Activated B cell treated with CpG ODN at 0.5 μM for 24 hours (primary cell): ENCODE data around the gene RASSF10. TPM values are rescaled to one million over a fixed set of nuclear protein-coding genes. Genes with fewer than 3 reads are reported as not detected.

Source experiments
- ATAC-seq: fragments of 200-7000 bp; cut with Tn5 transposase; one replicate; pipeline ENCODE4 v1.10.0; 2021; ENCODE audit warnings: low read depth, mild to moderate bottlenecking, moderate library complexity
- CTCF ChIA-PET: fragments of 350-600 bp; sonication (Branson Sonifier 250); formaldehyde crosslinking; loops from one replicate; lab custom pipeline; 2021; ENCODE audit warnings: antibody characterized with exemption; lab: Charles Lee
- POLR2A ChIA-PET: fragments of 350-600 bp; sonication (Branson Sonifier 250); formaldehyde crosslinking; loops from one replicate; lab custom pipeline; 2021; ENCODE audit warnings: antibody characterized with exemption; lab: Charles Lee
- DNase-seq: peaks from one replicate; pipeline ENCODE4 v3.0.0; 2022
- H3K27ac Mint-ChIP-seq: one replicate; pipeline ENCODE4 v1.8.0; 2020; ENCODE audit warnings: mixed read lengths
- H3K27me3 Mint-ChIP-seq: one replicate; pipeline ENCODE4 v1.8.0; 2021; ENCODE audit warnings: mixed read lengths
- H3K36me3 Mint-ChIP-seq: one replicate; pipeline ENCODE4 v1.8.0; 2021; ENCODE audit warnings: low read depth, mixed read lengths
- H3K4me1 Mint-ChIP-seq: one replicate; pipeline ENCODE4 v1.8.0; 2021; ENCODE audit warnings: mixed read lengths
- H3K4me3 Mint-ChIP-seq: one replicate; pipeline ENCODE4 v1.8.0; 2020; ENCODE audit warnings: mild to moderate bottlenecking, mixed read lengths
- H3K9me3 Mint-ChIP-seq: one replicate; pipeline ENCODE4 v1.8.0; 2020; ENCODE audit warnings: mixed read lengths
- intact Hi-C: fragments of 100-400 bp; cut with micrococcal nuclease; formaldehyde crosslinking; loops from one replicate; pipeline ENCODE4 v1.15.1; 2024
- total RNA-seq: library from RNA; stranded (reverse); gene quantifications from 2 replicates; pipeline ENCODE4 v1.2.3, GENCODE V29; 2022
- TF ChIP-seq, protein P1 (sequence below): fragments of 200-600 bp; IDR thresholded peaks from one replicate; pipeline ENCODE4 v1.8.0; 2022; ENCODE audit warnings: antibody characterized with exemption, mild to moderate bottlenecking

RASSF10 gene
- total RNA-seq, 1 donor from 2014 or later, result not detected

DNA sequence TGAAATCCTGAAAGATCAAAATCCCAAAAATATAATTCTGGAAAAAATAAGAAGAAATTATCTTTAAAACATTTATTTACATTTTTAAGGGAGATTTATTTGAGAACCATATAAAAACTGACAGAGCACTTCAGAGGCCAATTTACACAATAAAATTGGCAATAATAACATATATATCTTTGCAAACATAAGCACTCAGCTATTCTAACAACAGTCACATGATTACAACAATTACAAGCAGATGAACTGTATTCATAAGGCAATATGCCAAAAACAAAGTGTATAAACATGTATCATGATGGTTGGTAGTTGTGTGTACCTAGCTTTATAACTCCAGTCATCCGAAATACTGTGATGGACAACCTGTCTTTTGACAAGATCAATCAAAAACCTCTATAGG lies 17.7 kb upstream of the RASSF10 start:
- CTCF ChIA-PET, result no interaction called here
- DNase-seq (no peak), ATAC-seq (no peak)
- TF ChIP-seq, protein P1, sequence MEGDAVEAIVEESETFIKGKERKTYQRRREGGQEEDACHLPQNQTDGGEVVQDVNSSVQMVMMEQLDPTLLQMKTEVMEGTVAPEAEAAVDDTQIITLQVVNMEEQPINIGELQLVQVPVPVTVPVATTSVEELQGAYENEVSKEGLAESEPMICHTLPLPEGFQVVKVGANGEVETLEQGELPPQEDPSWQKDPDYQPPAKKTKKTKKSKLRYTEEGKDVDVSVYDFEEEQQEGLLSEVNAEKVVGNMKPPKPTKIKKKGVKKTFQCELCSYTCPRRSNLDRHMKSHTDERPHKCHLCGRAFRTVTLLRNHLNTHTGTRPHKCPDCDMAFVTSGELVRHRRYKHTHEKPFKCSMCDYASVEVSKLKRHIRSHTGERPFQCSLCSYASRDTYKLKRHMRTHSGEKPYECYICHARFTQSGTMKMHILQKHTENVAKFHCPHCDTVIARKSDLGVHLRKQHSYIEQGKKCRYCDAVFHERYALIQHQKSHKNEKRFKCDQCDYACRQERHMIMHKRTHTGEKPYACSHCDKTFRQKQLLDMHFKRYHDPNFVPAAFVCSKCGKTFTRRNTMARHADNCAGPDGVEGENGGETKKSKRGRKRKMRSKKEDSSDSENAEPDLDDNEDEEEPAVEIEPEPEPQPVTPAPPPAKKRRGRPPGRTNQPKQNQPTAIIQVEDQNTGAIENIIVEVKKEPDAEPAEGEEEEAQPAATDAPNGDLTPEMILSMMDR, result no peak
- Mint-ChIP-seq H3K36me3 (no peaks in the 10 kb centered on the region), H3K4me3 (no peak overlapping the region), H3K27me3 (no peaks in the 10 kb centered on the region), H3K4me1 (no peaks in the 10 kb centered on the region), H3K27ac (no peak overlapping the region), H3K9me3 (peaks cover 7% of the 10 kb centered on the region)
- intact Hi-C loops, result no loop called here
- POLR2A ChIA-PET, result no interaction called here

DNA sequence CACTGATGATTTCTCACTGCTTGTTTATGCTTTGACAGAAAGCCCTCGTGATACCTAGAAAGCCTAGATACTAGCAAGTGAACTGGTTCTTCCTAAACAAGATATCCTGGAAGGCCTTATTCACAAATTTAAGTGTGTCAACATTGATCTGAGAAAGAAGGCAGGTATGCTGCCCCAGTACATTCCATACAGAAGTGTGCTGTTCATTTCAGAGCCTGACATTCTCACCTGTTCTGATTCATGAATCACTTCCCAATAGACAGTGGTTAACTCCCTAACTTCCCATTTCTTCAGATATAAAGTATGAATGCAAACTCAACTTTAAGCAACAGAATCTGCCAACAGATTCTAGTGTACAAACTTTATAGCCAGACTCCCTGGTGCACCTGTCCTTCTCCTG lies 15.5 kb upstream of the RASSF10 start:
- TF ChIP-seq, protein P1, result no peak
- ATAC-seq (no peak), DNase-seq (no peak)
- H3K36me3 Mint-ChIP-seq, result no peaks in the 10 kb centered on the region
- no peaks in the 10 kb centered on the region for H3K4me1 Mint-ChIP-seq
- H3K27me3 Mint-ChIP-seq, result no peaks in the 10 kb centered on the region
- intact Hi-C loops, result no loop called here
- peaks cover 7% of the 10 kb centered on the region for H3K9me3 Mint-ChIP-seq
- no peak overlapping the region for H3K27ac Mint-ChIP-seq
- H3K4me3 Mint-ChIP-seq, result no peak overlapping the region
- ChIA-PET POLR2A (no interaction called here), CTCF (no interaction called here)

DNA sequence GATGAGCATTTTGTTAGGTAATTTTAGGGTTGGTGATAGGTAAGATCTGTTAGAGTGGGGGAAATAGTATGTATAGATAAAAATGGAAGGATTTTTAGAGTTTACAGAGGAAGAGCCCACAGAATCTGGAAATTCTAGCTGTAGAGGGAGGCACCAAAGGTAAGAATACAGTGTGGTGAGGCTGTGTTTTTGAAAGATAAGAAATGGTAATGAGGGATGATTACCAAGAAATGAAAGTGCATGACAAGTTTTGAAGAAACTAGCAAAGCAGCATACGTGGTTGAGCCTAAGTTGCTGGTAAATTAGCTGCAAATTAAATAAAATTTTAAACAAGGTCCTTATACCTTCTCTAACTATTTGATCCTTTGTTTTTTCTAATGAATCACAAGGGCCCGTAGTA lies 14.6 kb upstream of the RASSF10 start:
- H3K27me3 Mint-ChIP-seq, result peaks cover 5% of the 10 kb centered on the region
- H3K27ac Mint-ChIP-seq, result no peak overlapping the region

DNA sequence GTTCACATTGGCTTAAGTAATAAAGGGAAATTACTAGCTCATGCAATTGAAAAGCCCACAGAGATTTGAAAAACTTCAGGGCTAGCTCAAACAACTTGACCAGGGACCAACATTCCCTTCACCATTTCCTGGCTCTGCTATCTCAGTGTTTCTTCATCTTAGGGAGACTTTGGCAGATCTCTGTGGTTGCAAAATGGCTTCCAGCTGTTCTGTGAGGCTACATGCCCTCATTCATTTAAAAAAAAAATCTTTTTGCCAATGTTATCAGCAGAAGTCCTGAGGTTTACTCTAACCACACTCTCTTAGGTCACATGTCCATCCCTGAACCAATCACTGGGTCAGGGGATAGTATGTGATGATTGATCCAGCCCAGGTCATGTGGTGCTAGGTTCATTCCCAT lies 13.9 kb upstream of the RASSF10 start:
- CTCF ChIA-PET, result no interaction called here
- H3K27ac Mint-ChIP-seq, result no peak overlapping the region
- H3K4me1 Mint-ChIP-seq, result no peaks in the 10 kb centered on the region
- H3K27me3 Mint-ChIP-seq, result peaks cover 5% of the 10 kb centered on the region
- TF ChIP-seq, protein P1, result no peak
- H3K9me3 Mint-ChIP-seq, result peaks cover 7% of the 10 kb centered on the region
- DNase-seq, result no peak
- ATAC-seq, result no peak
- H3K36me3 Mint-ChIP-seq, result no peaks in the 10 kb centered on the region
- intact Hi-C loops, result no loop called here
- POLR2A ChIA-PET, result no interaction called here
- no peak overlapping the region for H3K4me3 Mint-ChIP-seq

More for the DNA sequence above, 14.6 kb upstream of the RASSF10 start:
- intact Hi-C loops, result no loop called here
- ATAC-seq, result no peak
- H3K9me3 Mint-ChIP-seq, result peaks cover 7% of the 10 kb centered on the region
- no peak for DNase-seq
- no peaks in the 10 kb centered on the region for H3K4me1 Mint-ChIP-seq
- no peaks in the 10 kb centered on the region for H3K36me3 Mint-ChIP-seq
- ChIA-PET POLR2A (no interaction called here), CTCF (no interaction called here)
- TF ChIP-seq, protein P1, result no peak
- no peak overlapping the region for H3K4me3 Mint-ChIP-seq

DNA sequence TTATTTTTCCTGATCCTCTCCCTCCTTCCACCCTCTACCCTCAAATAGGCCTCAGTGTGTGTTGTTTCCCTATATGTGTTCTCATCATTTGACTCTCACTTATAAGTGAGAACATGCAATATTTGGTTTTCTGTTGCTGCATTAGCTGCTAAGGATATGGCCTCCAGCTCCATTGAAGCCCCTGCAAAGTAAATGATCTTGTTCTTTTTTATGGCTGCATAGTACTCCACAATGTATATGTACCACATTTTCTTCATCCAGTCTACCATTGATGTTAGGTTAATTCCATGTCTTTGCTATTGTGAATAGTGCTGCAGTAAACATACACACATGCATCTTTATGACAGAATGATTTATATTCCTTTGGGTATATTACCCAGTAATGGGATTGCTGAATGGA lies 13.3 kb upstream of the RASSF10 start:
- no peak for ATAC-seq
- Mint-ChIP-seq H3K27ac (no peak overlapping the region), H3K9me3 (peaks cover 7% of the 10 kb centered on the region), H3K4me1 (no peaks in the 10 kb centered on the region), H3K27me3 (peaks cover 5% of the 10 kb centered on the region), H3K36me3 (no peaks in the 10 kb centered on the region), H3K4me3 (no peak overlapping the region)
- TF ChIP-seq, protein P1, result no peak
- ChIA-PET CTCF (no interaction called here), POLR2A (no interaction called here)
- intact Hi-C loops, result no loop called here
- DNase-seq, result no peak
